BJ (cell line): ENCODE results near the gene KSR1. TPM values are rescaled to one million over a fixed set of nuclear protein-coding genes. Genes with fewer than 3 reads are reported as not detected.

Experiments
- CTCF ChIA-PET: fragments of 350-600 bp; formaldehyde crosslinking; extraction: SDS; loops from one replicate; lab custom pipeline; 2021; ENCODE audit warnings: antibody characterized with exemption, inconsistent platforms; lab: Yijun Ruan, JAX
- POLR2A ChIA-PET: fragments of 300-600 bp; sonication (Branson Sonifier 250); formaldehyde crosslinking; extraction: SDS; loops from one replicate; lab custom pipeline; 2021; ENCODE audit warnings: antibody characterized with exemption; lab: Charles Lee
- DNase-seq: peaks from one replicate; pipeline ENCODE4 v3.0.0-alpha.2; 2011; ENCODE audit warnings: low read depth
- H3K27me3 ChIP-seq: 2 replicates; pipeline ENCODE4 v1.6.0; 2011; ENCODE audit warnings: low read length; ENCODE audit not compliant: control insufficient read depth, insufficient read depth
- H3K36me3 ChIP-seq: 2 replicates; pipeline ENCODE4 v1.5.1; 2011; ENCODE audit warnings: low read length; ENCODE audit not compliant: control insufficient read depth, insufficient read depth
- H3K4me3 ChIP-seq: 2 replicates; pipeline ENCODE4 v1.5.1; 2011; ENCODE audit warnings: low read depth, mild to moderate bottlenecking, control low read depth, low read length
- polyA plus RNA-seq: library from polyadenylated mRNA; depleted of rRNA; stranded (reverse); fragments of >200 nt; gene quantifications from 2 replicates; pipeline ENCODE4 v1.2.3, GENCODE V29; 2011
- TF ChIP-seq, protein P1 (sequence below): IDR thresholded peaks from 2 replicates; pipeline ENCODE4 v1.5.1; 2011; ENCODE audit warnings: low read depth, mild to moderate bottlenecking, control low read depth, inconsistent platforms, low read length, moderate library complexity; ENCODE audit not compliant: insufficient read depth

KSR1 gene
- polyA plus RNA-seq, 1 experiment: 6.8 TPM

DNA sequence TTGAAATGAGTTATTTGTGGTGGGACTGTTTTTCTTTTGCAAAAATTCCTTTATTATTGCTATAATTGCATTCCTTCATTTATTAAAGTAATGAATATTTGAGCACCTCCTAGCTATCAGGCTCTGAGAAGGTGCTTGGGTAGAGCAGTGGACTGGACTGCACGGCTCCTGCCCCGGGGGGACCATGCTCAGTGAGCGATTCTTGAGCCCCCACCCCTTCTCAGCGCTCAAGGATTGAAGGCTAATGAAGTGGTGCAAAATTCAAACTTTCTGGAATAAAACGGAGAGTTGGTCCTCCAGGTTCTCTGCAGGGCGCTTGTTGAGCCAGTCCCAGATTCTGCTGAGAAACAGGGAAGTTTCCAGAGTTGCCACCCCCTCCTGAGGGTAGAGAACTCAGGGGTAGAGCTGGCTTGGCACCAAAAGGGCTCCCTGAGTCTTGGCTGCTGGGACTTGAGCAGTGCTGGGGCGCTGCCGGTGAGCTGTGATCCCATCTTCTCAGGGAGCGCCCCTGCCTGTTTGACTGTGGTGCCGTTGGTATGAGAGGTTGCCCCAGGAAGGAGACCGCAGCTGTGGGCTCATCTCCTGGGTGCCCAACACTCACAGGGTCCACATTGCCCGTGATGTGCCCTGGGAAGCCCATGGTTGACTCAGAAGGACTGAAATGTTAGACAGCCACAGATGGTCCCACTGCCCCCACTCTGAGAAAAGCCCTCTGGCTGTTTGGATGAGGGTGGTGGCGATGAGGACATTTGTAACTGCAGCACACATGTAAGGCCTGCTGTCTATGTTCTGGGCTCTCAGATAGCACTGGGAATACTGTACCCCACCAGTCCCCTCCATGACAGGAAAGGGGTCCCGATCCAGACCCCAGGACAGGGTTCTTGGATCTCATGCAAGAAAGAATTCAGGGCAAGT is 20.0 kb downstream of the KSR1 start:
- ChIA-PET POLR2A (no interaction called here), CTCF (interaction anchor here (0.6 to 1.5 kb wide), 3 partner anchors 14 to 123 kb away, joined by 3 to 4 read pairs (median 4); no protein-coding TSS in a partner anchor)
- no peaks in the 10 kb centered on the region for H3K27me3 ChIP-seq
- no peaks in the 10 kb centered on the region for H3K36me3 ChIP-seq
- TF ChIP-seq, protein P1, sequence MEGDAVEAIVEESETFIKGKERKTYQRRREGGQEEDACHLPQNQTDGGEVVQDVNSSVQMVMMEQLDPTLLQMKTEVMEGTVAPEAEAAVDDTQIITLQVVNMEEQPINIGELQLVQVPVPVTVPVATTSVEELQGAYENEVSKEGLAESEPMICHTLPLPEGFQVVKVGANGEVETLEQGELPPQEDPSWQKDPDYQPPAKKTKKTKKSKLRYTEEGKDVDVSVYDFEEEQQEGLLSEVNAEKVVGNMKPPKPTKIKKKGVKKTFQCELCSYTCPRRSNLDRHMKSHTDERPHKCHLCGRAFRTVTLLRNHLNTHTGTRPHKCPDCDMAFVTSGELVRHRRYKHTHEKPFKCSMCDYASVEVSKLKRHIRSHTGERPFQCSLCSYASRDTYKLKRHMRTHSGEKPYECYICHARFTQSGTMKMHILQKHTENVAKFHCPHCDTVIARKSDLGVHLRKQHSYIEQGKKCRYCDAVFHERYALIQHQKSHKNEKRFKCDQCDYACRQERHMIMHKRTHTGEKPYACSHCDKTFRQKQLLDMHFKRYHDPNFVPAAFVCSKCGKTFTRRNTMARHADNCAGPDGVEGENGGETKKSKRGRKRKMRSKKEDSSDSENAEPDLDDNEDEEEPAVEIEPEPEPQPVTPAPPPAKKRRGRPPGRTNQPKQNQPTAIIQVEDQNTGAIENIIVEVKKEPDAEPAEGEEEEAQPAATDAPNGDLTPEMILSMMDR: no peak
- DNase-seq: no peak
- no peak overlapping the region for H3K4me3 ChIP-seq

GRCh38 chr17:27477050-27477888 is 21.0 kb downstream of the KSR1 start:
- POLR2A ChIA-PET: no interaction called here
- CTCF ChIA-PET: interaction anchor here (1.5 kb wide), 1 partner anchor 122 kb away, joined by 4 read pairs; no protein-coding TSS in a partner anchor
- no peak for DNase-seq
- no peaks in the 10 kb centered on the region for H3K27me3 ChIP-seq
- no peaks in the 10 kb centered on the region for H3K36me3 ChIP-seq
- TF ChIP-seq, protein P1: no peak
- H3K4me3 ChIP-seq: no peak overlapping the region

DNA sequence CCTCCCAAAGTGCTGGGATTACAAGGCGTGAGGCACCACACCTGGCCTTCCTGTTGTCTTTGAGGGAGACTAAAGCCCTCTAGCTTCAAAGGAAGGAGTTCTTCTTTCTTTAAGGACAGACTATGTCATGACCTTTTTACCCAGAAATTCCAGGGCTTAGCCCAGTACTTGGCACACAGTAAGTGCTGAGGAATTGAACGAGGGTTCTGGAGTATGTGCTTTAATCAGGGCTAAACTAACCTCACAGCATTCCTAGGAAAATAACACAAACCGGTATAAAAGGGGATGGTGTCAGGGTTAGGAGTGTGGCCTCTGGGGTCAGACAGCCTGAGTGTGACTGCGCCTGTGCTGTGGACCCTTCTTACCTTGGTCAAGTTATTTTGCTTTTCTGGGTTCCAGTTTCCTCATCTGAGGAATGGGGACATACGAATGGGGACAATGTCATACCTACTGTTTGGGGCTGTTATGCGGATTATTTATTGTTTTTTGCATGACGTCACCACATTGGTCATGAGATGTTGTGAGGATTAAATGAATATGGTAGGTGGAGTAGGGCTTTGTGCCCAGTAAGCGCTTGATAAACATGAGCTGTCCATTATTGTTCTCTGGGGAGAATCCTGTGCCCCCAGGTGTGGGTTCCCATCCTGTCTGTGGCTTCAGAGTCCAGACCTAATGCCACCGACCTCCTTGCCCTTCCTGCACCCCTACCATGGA is 21.9 kb downstream of the KSR1 start:
- CTCF ChIA-PET: no interaction called here

DNA sequence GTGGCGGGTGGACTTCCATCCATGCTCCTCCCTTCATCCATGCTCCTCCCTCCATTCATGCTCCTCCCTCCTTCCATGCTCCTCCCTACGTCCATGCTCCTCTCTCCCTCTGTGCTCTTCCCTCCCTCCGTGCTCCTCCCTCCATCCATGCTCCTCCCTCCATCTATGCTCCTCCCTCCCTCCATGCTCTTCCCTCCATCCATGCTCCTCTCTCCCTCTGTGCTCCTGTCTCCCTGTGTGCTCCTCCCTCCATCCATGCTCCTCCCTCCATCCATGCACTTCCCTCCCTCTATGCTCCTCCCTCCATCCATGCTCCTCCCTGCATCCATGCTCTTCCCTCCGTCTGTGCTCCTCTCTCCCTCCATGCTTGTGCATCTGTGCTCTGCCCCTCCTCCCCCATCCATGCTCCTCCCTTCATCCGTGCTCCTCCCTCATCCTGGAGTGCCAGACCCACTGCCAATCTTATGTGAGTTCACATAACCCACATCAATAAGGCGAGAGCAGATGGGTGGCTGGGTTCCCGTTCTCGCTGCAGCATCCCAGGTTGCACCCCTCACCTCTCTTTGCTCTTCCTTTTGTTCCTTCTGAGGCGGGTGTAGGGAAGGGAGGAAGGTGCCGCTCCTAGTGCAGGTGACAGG is 22.8 kb downstream of the KSR1 start:
- DNase-seq: no peak
- ChIA-PET CTCF (no interaction called here), POLR2A (no interaction called here)
- Histone ChIP-seq H3K4me3 (no peak overlapping the region), H3K36me3 (no peaks in the 10 kb centered on the region), H3K27me3 (no peaks in the 10 kb centered on the region)
- TF ChIP-seq, protein P1: no peak

More for the DNA sequence above, 21.9 kb downstream of the KSR1 start:
- Histone ChIP-seq H3K27me3 (no peaks in the 10 kb centered on the region), H3K4me3 (no peak overlapping the region), H3K36me3 (no peaks in the 10 kb centered on the region)
- TF ChIP-seq, protein P1: no peak
- POLR2A ChIA-PET: no interaction called here
- no peak for DNase-seq
